HCT116 (cell line): ENCODE results near the gene IGF2. TPM values are rescaled to one million over a fixed set of nuclear protein-coding genes. Genes with fewer than 3 reads are reported as not detected.

ENCODE experiments used
- ATAC-seq: fragments of 200-7000 bp; cut with Tn5 transposase; 2 replicates; pipeline ENCODE4 v1.9.1; 2020; ENCODE audit warnings: mild to moderate bottlenecking, moderate library complexity
- BruUV-seq: library from RNA; stranded (reverse); fragments of 400-500 nt; replicated peaks from 2 replicates; lab custom pipeline; 2021; lab: Mats Ljungman, UMichigan
- CTCF ChIA-PET: fragments of 300-600 bp; sonication (Branson Sonifier 250); formaldehyde crosslinking; loops from one replicate; lab custom pipeline; 2021; ENCODE audit warnings: antibody characterized with exemption; lab: Charles Lee
- POLR2A ChIA-PET: fragments of 300-600, 350-600 bp; sonication (Branson Sonifier 250); formaldehyde crosslinking; loops from one replicate; lab custom pipeline; 2021; ENCODE audit warnings: antibody characterized with exemption; lab: Charles Lee
- RAD21 ChIA-PET, 2 experiments: fragments of 300-600 bp; sonication (Branson Sonifier 250); formaldehyde crosslinking; loops; one replicate each; lab custom pipeline; 2023; ENCODE audit warnings: low total read pairs in 2 of 2; ENCODE audit not compliant: uncharacterized antibody in 2 of 2, unreplicated experiment in 2 of 2, low non-redundant PET in 1 of 2; lab: Charles Lee
- DNase-seq: peaks from one replicate; pipeline ENCODE4 v3.0.0-alpha.2; 2010; ENCODE audit warnings: low read depth, low spot score
- H2AFZ ChIP-seq: fragments of 200-600 bp; shearing (Covaris generic), sonication (generic); 2 replicates; pipeline ENCODE4 v1.6.1; 2017; ENCODE audit warnings: low read depth, mixed run types, mixed read lengths, antibody characterized with exemption, low read length; ENCODE audit not compliant: poor library complexity, severe bottlenecking
- H3K27ac ChIP-seq: 2 replicates; pipeline ENCODE4 v1.5.1; 2012; ENCODE audit warnings: low read depth, low read length
- H3K27me3 ChIP-seq: fragments of 200-600 bp; sonication (generic); 2 replicates; pipeline ENCODE4 v1.6.1; 2016; ENCODE audit warnings: mixed run types, low read length, mixed read lengths; ENCODE audit not compliant: insufficient read depth
- H3K36me3 ChIP-seq, 2 experiments: fragments of 200-500 bp in 1 of 2; fragments of 200-600 bp in 1 of 2; sonication (Bioruptor generic) in 1 of 2; sonication (generic) in 1 of 2; 2 replicates each; pipeline versions ENCODE4 v1.5.1 to v1.6.1; 2014 to 2016; ENCODE audit warnings: low read length in 2 of 2, inconsistent platforms in 1 of 2, mixed read lengths in 1 of 2, mixed run types in 1 of 2; ENCODE audit not compliant: insufficient read depth in 2 of 2, control insufficient read depth in 1 of 2
- H3K4me1 ChIP-seq, 2 experiments: fragments of 200-600 bp in 1 of 2; sonication (generic) in 1 of 2; 2 replicates each; pipeline versions ENCODE4 v1.5.1 to v1.6.1; 2012 to 2017; ENCODE audit warnings: low read length in 2 of 2, inconsistent platforms in 1 of 2, mild to moderate bottlenecking in 1 of 2, mixed read lengths in 1 of 2, mixed run types in 1 of 2, moderate library complexity in 1 of 2; ENCODE audit not compliant: insufficient read depth in 2 of 2, control insufficient read depth in 1 of 2
- H3K4me2 ChIP-seq: fragments of 200-600 bp; sonication (generic); 2 replicates; pipeline ENCODE4 v1.6.1; 2017; ENCODE audit warnings: mixed run types, low read length, mixed read lengths
- H3K4me3 ChIP-seq, 2 experiments: fragments of 200-600 bp in 1 of 2; sonication (generic) in 1 of 2; replicated peaks in 1 of 2; 2 replicates each; pipeline ENCODE4 v1.5.1; 2011 to 2016; ENCODE audit warnings: low read length in 2 of 2, control low read depth in 1 of 2, low read depth in 1 of 2, mild to moderate bottlenecking in 1 of 2, mixed read lengths in 1 of 2, mixed run types in 1 of 2
- H3K79me2 ChIP-seq: fragments of 200-600 bp; sonication (generic); 2 replicates; pipeline ENCODE4 v1.6.1; 2017; ENCODE audit warnings: mild to moderate bottlenecking, mixed run types, low read length, moderate library complexity, mixed read lengths; ENCODE audit not compliant: insufficient read depth
- H3K9ac ChIP-seq: fragments of 200-600 bp; sonication (generic); 2 replicates; pipeline ENCODE4 v1.6.1; 2016; ENCODE audit warnings: low read length, mixed read lengths
- H3K9me2 ChIP-seq: fragments of 200-600 bp; sonication (generic), shearing (Covaris generic); 2 replicates; pipeline ENCODE4 v1.6.1; 2017; ENCODE audit warnings: mixed run types, mild to moderate bottlenecking, moderate library complexity; ENCODE audit not compliant: insufficient read depth
- H3K9me3 ChIP-seq, 2 experiments: fragments of 200-500 bp in 1 of 2; fragments of 200-600 bp in 1 of 2; sonication (Bioruptor generic) in 1 of 2; sonication (generic) in 1 of 2; 2 replicates each; pipeline ENCODE4 v1.6.1; 2014 to 2017; ENCODE audit warnings: low read length in 2 of 2, mixed read lengths in 2 of 2, inconsistent platforms in 1 of 2, low read depth in 1 of 2, mild to moderate bottlenecking in 1 of 2, mixed run types in 1 of 2, moderate library complexity in 1 of 2; ENCODE audit not compliant: control insufficient read depth in 1 of 2, insufficient read depth in 1 of 2
- H4K20me1 ChIP-seq: fragments of 200-600 bp; sonication (generic), shearing (Covaris generic); 2 replicates; pipeline ENCODE4 v1.6.1; 2017; ENCODE audit warnings: mixed run types, mild to moderate bottlenecking, moderate library complexity; ENCODE audit not compliant: insufficient read depth
- POLR2AphosphoS5 ChIP-seq: IDR thresholded peaks from 2 replicates; pipeline ENCODE4 v1.6.1; 2011; ENCODE audit warnings: mild to moderate bottlenecking, low read depth, low read length, moderate library complexity
- SIN3A ChIP-seq: IDR thresholded peaks from 2 replicates; pipeline ENCODE4 v1.6.1; 2012; ENCODE audit warnings: low read depth
- SP1 ChIP-seq: IDR thresholded peaks from 2 replicates; pipeline ENCODE4 v1.6.1; 2012; ENCODE audit warnings: low read depth
- YY1 ChIP-seq: IDR thresholded peaks from 2 replicates; pipeline ENCODE4 v1.6.1; 2011; ENCODE audit warnings: low read length, low read depth, moderate library complexity, mild to moderate bottlenecking; ENCODE audit not compliant: insufficient replicate concordance; ENCODE audit errors: extremely low read depth
- ZFX ChIP-seq: fragments of 450-650 bp; IDR thresholded peaks from 2 replicates; pipeline ENCODE4 v1.6.1; 2017
- ZNF274 ChIP-seq: fragments of 200-500 bp; sonication (Bioruptor generic); IDR thresholded peaks from 2 replicates; pipeline ENCODE4 v1.6.1; 2014; ENCODE audit warnings: mild to moderate bottlenecking, low read depth, low read length, inconsistent platforms
- intact Hi-C: fragments of 100-400 bp; cut with micrococcal nuclease; formaldehyde crosslinking; loops from 2 replicates; pipeline ENCODE4 v1.10.0; 2022
- total RNA-seq: library from RNA; stranded (reverse); gene quantifications from one replicate; pipeline ENCODE4 v1.2.1, GENCODE V29; 2021; ENCODE audit not compliant: unreplicated experiment
- TF ChIP-seq, protein P1 (sequence below): IDR thresholded peaks from 2 replicates; pipeline ENCODE4 v1.6.1; 2011; ENCODE audit warnings: mild to moderate bottlenecking, low read length, moderate library complexity; ENCODE audit not compliant: insufficient replicate concordance; ENCODE audit errors: extremely low read depth
- TF ChIP-seq, protein P2 (sequence below), 3 experiments: fragments of 200-600 bp in 1 of 3; sonication (generic) in 1 of 3; IDR thresholded peaks in 2 of 3; conservative IDR thresholded peaks in 1 of 3; 2 replicates each; pipeline ENCODE4 v1.5.1; 2012 to 2017; ENCODE audit warnings: low read depth in 2 of 3, low read length in 2 of 3, antibody characterized with exemption in 1 of 3, borderline replicate concordance in 1 of 3, control low read depth in 1 of 3, mild to moderate bottlenecking in 1 of 3, mixed read lengths in 1 of 3, mixed run types in 1 of 3, moderate library complexity in 1 of 3; ENCODE audit not compliant: insufficient read depth in 1 of 3
- TF ChIP-seq, protein P3 (sequence below): IDR thresholded peaks from 2 replicates; pipeline ENCODE4 v1.6.1; 2012; ENCODE audit warnings: low read depth
- TF ChIP-seq, protein P4 (sequence below): IDR thresholded peaks from 2 replicates; pipeline ENCODE4 v1.6.1; 2012

Gene IGF2
- total RNA-seq, 1 experiment from 2014 or later: 17.9 TPM

DNA sequence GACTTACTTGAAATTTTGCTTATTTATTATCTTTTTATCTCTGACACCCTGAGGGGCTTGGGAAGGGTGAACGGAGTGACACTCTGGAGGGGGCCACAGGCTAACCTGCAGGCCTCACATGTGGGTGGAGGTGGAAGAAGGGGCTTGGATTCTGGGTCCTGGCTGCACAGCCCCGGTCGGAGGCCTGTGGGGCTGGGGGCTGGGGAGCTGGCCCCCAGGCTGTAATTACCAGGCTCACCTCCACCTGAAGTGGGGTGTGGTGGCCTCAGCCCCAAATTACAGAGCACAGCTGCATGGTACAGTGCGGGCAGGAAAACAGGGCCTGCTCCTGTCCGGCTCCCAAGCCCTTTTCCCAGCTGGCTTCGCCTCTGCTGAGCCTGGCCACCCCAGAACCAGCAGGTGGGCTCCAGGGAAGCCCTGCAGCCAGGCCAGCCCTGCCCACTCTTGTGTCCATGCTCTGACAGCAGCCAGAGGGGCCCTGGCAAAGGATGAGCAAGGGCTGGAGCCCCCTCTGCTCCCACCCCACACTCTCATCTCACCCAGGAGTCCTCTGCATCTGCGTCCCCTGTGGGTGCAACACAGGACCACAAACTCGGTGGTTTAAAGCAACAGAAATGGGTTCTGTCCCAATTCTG is 48.0 kb downstream of the IGF2 start (continued):
- TF ChIP-seq, protein P1, sequence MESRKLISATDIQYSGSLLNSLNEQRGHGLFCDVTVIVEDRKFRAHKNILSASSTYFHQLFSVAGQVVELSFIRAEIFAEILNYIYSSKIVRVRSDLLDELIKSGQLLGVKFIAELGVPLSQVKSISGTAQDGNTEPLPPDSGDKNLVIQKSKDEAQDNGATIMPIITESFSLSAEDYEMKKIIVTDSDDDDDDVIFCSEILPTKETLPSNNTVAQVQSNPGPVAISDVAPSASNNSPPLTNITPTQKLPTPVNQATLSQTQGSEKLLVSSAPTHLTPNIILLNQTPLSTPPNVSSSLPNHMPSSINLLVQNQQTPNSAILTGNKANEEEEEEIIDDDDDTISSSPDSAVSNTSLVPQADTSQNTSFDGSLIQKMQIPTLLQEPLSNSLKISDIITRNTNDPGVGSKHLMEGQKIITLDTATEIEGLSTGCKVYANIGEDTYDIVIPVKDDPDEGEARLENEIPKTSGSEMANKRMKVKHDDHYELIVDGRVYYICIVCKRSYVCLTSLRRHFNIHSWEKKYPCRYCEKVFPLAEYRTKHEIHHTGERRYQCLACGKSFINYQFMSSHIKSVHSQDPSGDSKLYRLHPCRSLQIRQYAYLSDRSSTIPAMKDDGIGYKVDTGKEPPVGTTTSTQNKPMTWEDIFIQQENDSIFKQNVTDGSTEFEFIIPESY: no peak
- TF ChIP-seq ZFX (no peak), ZNF274 (no peak), YY1 (no peak)
- TF ChIP-seq, protein P2, sequence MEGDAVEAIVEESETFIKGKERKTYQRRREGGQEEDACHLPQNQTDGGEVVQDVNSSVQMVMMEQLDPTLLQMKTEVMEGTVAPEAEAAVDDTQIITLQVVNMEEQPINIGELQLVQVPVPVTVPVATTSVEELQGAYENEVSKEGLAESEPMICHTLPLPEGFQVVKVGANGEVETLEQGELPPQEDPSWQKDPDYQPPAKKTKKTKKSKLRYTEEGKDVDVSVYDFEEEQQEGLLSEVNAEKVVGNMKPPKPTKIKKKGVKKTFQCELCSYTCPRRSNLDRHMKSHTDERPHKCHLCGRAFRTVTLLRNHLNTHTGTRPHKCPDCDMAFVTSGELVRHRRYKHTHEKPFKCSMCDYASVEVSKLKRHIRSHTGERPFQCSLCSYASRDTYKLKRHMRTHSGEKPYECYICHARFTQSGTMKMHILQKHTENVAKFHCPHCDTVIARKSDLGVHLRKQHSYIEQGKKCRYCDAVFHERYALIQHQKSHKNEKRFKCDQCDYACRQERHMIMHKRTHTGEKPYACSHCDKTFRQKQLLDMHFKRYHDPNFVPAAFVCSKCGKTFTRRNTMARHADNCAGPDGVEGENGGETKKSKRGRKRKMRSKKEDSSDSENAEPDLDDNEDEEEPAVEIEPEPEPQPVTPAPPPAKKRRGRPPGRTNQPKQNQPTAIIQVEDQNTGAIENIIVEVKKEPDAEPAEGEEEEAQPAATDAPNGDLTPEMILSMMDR (IDR thresholded peaks at IDR 0.05 in 2 of 3, conservative IDR thresholded peaks at IDR 0.05 in 1 of 3; ENCODE audit: borderline replicate concordance in 1 of 3, insufficient read depth in 1 of 3, low read depth in 2 of 3, low read length in 2 of 3): no peak

DNA sequence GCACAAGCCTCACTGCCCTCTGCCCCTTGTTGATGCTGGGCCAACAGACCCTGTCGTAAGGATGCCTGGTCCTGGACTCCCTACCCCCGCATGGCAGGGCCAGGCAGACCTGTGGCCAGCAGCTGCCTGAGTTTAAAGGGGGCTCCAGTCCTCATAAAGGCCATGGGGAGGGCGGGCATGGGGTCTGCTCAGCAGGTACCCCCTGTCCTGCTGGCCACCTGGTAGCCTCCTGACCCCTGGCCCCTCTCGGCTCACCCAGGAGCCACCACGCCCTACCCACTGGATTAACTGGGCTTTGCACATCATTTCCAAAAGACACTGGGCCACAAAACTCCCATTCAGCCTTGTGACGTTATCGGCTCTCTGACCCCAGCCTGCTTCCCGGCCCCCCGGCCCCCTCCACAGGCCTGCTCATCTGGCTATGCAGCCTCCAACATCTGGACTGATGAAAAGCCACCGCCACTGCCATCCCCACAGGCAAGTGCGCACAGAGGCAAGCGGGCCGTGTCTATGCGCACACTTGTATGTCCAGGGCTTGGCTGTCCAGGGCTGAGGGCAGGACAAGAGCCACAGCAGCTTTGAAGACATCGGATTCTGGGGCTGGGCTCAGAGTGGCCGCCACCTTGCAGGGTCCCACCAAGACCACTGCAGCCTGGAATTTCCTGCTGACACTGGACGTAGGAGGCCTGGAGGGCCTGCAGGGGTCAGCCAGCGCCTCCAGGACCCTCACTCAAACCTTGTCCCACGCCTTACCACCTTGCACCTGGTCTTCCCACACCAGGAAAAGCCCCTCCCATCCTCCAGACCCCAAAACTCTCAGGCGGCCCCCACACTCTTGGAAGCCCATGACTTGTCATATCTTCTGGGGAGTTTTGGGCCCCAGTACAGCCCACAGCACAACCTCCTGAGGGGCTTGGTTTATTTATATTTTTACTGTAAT is 48.7 kb downstream of the IGF2 start:
- no peak overlapping the region for H3K4me3 ChIP-seq
- no peak overlapping the region for H3K9ac ChIP-seq
- TF ChIP-seq SIN3A (no peak), SP1 (no peak), POLR2AphosphoS5 (no peak)
- TF ChIP-seq, protein P1: no peak
- TF ChIP-seq, protein P3, sequence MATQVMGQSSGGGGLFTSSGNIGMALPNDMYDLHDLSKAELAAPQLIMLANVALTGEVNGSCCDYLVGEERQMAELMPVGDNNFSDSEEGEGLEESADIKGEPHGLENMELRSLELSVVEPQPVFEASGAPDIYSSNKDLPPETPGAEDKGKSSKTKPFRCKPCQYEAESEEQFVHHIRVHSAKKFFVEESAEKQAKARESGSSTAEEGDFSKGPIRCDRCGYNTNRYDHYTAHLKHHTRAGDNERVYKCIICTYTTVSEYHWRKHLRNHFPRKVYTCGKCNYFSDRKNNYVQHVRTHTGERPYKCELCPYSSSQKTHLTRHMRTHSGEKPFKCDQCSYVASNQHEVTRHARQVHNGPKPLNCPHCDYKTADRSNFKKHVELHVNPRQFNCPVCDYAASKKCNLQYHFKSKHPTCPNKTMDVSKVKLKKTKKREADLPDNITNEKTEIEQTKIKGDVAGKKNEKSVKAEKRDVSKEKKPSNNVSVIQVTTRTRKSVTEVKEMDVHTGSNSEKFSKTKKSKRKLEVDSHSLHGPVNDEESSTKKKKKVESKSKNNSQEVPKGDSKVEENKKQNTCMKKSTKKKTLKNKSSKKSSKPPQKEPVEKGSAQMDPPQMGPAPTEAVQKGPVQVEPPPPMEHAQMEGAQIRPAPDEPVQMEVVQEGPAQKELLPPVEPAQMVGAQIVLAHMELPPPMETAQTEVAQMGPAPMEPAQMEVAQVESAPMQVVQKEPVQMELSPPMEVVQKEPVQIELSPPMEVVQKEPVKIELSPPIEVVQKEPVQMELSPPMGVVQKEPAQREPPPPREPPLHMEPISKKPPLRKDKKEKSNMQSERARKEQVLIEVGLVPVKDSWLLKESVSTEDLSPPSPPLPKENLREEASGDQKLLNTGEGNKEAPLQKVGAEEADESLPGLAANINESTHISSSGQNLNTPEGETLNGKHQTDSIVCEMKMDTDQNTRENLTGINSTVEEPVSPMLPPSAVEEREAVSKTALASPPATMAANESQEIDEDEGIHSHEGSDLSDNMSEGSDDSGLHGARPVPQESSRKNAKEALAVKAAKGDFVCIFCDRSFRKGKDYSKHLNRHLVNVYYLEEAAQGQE: no peak
- TF ChIP-seq, protein P4, sequence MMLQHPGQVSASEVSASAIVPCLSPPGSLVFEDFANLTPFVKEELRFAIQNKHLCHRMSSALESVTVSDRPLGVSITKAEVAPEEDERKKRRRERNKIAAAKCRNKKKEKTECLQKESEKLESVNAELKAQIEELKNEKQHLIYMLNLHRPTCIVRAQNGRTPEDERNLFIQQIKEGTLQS: no peak
- TF ChIP-seq, all 23 proteins: peak for 0
- no peaks in the 10 kb centered on the region for H3K9me3 ChIP-seq
- intact Hi-C loops: no loop called here
- H3K4me2 ChIP-seq: no peak overlapping the region
- H3K36me3 ChIP-seq: no peaks in the 10 kb centered on the region
- no peak for ATAC-seq
- no peak for DNase-seq
- H4K20me1 ChIP-seq: no peaks in the 10 kb centered on the region
- no peak overlapping the region for H2AFZ ChIP-seq
- H3K79me2 ChIP-seq: no peaks in the 10 kb centered on the region
- ChIA-PET RAD21 (no interaction called here), CTCF (interaction anchor here (2.1 kb wide), 1 partner anchor 60 kb away, joined by 10 read pairs; no protein-coding TSS in a partner anchor), POLR2A (no interaction called here)
- H3K9me2 ChIP-seq: no peaks in the 10 kb centered on the region
- H3K27me3 ChIP-seq: no peaks in the 10 kb centered on the region
- H3K4me1 ChIP-seq: peaks cover 4 to 19% of the 10 kb centered on the region in 2 experiments; a peak in 2 of 4 replicates
- no peak overlapping the region for H3K27ac ChIP-seq
- no TSS peak for BruUV-seq
